ENCODE measurements around the gene CHPT1.
"Not testable (repeated sequence)": the region's sequence is repeated elsewhere in the genome, so short reads cannot be mapped to it uniquely, and the experiment has no call there.

The CHPT1 gene

DNA sequence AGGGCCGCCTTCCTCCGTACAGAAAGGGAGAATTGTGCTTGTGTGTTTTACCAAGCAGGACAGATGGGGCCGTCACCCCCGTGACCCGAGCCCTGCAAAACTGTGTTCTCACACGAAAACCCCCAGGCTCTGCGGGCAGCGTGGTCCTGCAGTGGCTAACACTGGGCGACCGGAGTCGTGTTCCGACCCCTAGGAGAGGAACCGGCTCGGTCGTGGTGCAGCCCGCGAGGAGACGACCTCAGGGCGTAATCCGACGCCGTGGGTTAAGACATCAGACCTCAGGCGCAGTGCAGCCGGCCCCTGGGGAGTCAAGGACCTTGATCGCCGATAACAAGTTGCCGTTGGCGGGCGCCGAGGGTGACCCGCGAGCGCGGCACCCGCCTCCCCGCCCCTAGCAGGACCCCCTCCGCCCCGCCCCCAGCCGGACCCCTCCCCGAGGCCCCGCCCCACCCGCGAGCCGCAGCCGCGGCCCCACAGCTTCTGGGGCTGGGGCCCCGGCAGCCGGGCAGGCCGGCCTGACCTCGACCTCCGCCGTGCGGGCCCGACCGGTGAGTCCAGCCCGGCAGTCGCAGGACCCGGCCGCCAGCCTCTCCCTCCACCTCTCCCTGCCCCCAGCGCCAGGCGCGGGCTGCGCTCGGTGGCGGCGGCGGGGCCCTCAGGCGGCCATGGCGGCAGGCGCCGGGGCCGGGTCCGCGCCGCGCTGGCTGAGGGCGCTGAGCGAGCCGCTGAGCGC lies at the start of gene CHPT1:
CHPT1 (plus strand) TSS at position 444 of the 733 bp plus-strand sequence; CDS start at position 666, 222 bp downstream.
- DNase-seq = peak; percentile 79

DNA sequence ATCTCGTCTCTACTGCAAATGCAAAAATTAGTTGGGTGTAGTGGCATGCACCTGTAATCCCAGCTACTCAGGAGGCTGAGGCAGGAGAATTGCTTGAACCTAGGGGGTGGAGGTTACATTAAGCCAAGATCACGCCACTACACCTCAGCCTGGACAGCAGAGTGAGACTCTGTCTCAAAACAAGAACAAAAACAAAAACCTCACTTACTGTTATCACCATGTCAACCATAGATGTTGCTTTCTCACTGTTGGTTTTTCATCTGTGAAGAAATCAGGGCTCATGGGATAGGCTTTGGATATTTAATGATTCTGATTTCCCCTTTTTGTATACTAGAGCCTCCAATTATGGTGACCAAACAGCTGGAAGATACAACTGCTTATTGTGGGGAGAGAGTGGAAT lies 49.7 kb upstream of the CHPT1 start:
- DNase-seq = no peak

DNA sequence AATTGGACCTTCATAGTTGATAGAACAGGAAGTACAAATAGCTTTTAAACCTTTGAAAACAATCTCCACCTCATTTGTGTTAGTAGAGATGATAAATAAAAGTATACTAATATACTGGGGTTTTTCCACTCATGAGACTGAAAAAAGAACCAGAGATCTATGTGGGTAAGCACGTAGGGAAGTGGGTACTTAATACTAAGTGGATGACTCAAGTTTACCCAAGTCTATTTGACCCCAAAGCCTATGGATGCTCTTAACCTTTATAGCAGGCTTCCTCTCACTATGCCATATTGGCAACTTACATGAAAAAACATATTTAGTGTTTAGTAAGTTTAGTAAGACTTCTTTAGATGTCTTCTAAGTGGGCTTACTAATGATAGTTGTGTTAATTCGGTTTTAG lies 49.2 kb upstream of the CHPT1 start:
- DNase-seq = no peak

DNA sequence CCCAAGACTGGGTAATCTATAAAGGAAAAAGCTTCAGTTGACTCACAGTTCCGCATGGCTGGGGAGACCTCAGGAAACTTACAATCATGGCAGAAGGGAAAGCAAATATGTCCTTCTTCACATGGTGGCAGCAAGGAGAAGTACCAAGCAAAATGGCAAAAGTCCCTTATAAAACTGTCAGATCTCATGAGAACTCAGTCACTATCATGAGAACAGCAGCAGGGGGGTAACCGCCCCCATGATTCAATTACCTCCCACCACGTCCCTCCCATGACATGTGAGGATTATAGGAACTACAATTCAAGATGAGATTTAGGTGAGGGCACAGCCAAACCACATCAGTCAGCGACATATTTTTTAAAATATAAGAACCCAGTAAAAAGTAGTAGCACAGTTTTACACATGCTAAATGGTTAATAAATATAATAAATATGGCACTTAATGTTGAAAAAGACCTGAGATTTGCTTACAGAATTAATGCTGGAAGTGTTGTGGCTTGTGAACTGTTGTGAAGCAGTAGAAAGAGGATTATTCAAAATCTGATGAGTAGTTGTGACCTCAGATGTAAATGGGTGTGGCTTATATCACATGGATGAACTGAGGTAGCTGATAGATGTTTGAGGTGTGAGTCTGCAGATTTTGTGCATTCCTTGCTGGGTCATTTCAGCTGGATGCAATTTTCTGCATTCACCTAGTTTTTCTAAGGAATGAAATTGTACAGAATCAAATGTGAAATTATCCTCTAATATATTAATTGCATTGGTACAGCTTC lies 46.9 kb upstream of the CHPT1 start:
- DNase-seq = no peak

DNA sequence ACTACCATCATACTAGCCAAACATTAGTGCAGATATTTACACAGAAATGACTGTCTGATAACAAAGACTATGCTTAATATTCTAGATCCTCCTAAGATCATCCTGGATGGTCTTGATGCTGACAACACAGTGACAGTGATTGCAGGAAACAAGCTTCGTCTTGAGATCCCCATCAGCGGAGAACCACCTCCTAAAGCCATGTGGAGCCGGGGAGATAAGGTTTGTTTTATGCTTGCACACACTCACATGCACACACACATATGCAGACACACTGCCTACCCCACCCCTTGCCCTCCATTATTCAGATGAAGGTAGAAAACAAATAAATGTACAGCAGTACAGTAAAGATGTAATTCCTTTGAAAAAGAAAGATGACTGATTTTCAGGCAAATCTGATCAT lies 44.4 kb upstream of the CHPT1 start:
- no peak for DNase-seq

DNA sequence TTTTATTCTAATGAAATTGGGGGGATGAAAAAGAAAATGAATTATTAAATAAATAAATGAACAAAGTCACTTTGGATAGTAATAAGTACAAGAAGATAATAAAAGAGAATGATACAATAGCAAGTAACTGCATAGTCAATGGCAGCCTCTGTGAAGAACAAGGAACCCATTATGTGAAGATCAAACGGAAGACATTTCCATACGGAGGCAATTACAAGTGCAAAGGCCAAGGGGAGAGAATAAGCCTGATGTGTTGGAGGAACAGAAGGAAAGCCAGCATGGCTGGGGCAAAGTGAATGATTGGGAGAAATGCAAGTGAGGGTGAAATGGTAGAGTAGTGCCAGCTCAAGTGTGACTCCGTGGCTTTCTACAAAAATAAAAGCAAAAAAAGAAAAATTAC lies 43.9 kb upstream of the CHPT1 start:
- no peak for DNase-seq

DNA sequence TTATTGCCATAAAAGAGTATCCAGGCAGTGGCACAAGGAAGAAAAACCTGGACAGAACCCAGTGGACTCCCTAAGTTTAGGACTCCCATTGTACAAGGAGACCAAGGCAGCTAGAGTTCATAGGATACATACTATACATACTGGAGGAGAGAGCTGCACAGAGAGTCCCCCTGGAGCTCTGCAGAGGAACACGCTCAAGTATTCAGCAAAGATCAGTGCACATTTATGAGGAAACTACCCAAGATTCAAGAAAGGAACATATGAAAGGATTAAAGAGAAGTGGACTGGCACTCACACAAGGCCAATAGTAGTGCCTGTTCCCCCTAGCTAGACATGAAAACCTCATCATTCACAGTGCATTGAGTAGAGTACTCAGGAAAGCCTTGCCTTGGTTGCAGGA lies 43.0 kb upstream of the CHPT1 start:
- no peak for DNase-seq

DNA sequence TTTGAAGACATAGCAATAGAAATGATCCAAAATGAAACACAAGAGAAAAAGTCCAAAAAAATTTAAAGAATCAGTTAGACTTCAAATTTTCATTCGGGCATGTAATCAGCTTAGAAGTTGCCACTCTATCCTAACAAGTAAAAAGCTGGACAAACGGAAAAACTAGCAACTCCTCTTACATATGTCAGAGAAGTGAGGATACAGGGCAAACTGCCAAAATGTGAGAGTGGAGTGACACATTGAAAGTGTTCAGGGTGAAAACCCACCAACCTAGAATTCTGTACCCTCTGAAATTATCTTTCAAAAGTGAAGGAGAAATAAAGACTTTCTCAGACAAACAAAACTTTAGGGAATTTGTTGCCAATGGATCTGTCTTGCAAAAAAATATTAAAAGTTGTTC lies 42.0 kb upstream of the CHPT1 start:
- DNase-seq = no peak

DNA sequence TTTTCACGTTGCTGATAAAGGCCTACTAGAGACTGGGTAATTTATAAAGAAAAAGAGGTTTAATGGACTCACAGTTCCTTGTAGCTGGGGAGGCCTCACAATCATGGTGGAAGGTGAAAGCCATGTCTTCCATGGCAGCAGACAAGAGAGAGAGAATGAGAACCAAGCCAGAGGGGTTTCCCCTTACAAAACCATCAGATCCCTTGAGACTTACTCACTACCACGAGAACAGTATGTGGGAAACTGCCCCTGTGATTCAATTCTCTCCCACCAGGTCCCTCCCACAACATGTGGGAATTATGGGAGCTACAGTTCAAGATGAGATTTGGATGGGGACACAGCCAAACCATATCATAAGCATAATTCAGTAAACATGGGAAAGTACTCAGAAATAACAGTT lies 36.8 kb upstream of the CHPT1 start:
- DNase-seq = not testable (repeated sequence)

DNA sequence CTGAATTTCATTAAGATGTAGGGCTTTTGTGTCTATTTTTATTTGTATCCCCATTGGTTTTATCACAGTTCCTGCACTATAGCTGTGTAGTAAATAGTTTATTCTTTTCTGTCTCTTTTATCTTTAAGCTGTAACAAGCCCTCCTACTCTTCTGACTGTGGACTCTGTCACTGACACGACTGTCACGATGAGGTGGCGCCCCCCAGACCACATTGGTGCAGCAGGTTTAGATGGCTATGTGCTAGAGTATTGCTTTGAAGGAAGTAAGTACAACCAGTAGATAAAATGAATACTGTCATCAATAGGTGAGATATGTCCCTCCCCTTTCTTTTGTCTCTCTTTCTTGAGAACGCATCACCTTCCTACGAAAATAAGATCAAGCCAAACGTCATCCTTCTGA lies 34.1 kb upstream of the CHPT1 start:
- DNase-seq = no peak

DNA sequence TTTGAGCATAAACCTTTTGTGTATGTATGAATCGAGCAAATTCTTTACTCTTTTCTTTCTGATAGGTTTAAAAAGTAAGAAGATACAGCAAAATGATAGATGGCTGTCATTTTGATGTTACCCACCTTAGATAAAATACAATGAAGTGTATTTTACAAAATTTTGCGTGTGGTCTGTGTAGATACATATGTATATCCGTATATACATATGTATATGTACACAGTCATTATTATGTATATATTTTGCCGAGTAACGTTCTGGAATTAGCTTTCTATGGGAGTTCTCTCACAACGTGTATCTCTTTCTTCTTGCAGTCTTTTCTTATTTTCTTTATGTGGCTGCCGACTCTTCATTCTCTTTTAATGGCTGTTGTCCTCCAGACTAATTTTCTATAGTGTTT lies 32.4 kb upstream of the CHPT1 start:
- no peak for DNase-seq

DNA sequence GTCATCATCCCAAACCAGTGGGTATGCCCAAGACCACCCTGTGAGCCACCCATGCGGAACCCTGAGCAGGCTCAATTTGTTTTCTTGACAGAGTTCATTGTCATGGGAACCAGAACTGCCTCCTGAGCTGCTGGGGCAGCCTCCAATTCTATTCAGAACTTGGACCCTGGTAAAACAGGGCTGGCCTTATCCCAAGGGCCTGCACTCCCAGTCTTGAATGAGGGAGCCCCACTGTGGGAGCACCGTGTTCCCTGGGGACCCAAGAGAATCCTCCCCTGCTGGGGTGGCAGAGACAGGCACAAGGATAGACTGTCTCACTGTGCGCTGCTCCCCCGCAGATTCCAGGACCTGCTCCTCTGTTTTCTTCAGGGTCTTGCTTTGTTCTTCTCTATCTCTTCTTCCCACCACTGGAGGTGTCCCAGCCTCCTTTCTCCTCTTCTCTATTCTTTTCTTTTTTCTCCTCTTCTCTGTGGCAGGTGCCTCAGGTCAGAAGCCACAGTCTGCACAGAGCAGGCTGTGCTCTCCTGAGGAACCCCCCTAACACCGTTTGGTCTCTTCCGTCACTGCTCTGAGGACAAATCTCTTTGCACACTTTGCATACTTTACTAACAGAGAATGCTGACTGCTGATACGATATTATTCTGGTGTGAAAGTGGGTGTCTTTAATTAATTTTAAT lies 31.2 kb upstream of the CHPT1 start:
- no peak for DNase-seq

DNA sequence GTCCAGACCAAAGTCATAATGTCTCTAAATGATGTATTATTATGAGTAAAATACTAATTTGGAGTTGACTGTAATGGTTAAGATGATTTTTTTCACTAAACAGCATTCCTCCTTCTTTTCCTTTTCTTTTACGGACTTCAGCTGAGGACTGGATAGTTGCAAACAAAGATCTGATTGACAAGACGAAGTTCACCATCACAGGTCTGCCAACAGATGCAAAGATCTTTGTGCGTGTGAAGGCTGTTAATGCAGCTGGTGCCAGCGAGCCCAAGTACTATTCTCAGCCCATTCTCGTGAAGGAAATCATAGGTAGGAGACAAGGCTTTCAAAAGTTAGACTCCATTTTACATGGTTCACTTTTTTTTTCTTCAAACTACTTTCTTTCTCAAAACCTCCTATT lies 29.8 kb upstream of the CHPT1 start:
- DNase-seq = no peak

DNA sequence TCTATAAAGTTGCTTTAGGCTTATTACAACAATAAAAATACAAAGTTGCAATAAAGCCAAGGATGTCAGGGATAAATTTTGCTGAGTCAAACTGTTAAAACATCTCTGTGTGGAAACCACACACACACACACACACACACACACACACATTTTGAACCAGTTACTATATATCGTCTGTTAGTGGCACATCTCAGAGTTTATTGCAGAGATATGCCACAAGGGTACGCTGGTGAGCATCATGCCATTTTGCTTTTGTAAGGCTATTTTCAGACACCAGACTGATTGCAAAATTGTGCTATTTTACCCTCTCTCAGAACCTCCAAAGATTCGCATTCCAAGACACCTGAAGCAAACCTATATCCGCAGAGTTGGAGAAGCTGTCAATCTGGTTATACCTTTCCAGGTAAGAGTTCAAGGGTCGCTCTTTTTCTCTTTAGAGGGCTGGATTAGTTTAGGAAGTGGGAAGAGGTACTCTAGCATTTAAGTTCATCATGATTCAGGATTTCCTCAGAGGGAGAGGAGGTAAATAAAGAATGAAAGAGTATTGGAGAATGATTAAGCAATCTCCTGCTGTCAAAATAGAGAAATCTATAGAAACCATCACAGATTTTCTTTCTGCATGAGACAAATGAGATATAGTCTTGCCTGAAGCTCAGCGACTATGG lies 27.3 kb upstream of the CHPT1 start:
- no peak for DNase-seq

DNA sequence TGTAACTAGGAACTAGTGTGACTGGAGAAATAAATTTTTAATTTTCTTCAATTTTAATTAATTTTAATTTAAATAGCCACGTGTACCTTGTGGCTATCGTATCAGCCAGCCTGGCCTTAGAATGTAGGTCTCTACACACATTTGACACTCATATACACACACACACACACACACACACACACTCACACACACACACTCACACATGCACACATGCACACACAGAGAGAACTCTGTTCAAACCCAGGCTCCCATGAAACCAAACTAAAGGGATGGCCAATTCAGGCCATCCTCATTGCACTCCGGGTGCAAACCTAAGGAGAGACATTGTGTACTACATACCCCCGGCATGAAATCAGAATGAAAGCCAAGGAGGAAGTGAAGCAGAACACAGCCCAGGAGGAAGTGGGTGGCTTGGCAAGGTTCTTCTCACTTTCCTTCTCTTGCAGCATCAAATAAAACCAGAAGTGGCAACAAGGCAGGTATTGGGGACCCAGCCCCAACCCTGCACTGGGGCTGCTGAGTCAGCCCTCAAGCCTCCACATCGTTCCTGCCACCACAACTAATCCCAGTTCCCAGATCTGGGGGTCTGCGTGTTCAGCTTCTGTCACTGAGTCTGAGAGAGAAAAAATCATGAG lies 26.2 kb upstream of the CHPT1 start:
- DNase-seq = no peak

DNA sequence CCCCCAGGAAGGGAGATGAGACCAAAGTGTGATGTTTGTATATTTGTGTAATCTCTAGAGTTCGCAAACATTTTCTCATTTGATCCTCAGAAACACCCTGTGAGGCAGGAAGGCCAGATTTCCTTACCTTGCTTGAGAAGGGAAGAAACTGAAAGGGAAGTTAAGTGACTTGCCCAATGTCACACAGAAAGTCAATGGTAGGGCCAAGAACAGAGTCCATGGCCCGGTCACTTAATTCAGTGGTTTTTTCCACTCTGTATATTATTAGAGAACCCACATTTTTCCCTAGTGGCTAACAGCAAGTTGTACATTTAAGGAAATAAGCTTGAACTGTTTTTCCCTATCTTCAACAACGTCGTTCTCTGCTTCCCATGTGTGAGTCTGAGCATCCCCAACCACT lies 25.6 kb upstream of the CHPT1 start:
- no peak for DNase-seq

DNA sequence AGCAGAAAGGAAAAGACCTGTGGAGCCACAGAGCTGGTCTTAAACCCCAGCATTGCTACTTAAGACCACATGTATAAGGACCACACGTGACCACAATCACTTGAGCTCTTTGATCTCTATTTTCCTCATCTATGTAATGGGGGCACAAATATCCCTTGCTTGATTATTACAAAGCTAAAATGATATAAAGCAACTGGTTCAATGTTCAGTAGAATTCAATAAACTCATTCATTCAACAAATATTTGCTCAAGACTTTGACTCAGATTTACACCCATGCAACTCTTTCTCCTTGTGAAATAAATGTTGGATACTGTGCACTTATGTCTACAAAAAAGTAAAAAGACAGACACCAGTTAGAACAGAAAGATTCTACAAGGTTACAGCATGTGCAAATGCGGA lies 21.9 kb upstream of the CHPT1 start:
- no peak for DNase-seq

DNA sequence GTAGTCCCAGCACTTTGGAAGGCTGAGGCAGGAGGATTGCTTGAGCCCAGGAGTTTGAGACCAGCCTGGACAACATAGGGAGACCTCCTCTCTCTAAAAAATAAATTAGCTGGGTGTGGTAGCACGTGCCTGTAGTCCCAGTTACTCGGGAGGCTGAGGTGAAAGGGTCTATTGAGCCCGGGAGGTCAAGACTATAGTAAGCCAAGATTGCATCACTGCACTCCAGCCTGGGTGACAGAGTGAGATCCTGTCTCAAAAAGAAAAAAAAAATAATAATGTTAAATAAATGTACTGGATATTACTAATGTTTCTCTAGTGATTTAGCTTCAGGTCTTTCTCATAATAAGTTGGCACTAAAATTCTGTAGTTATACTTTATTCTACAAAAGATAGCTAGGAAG lies 20.9 kb upstream of the CHPT1 start:
- not testable (repeated sequence) for DNase-seq

DNA sequence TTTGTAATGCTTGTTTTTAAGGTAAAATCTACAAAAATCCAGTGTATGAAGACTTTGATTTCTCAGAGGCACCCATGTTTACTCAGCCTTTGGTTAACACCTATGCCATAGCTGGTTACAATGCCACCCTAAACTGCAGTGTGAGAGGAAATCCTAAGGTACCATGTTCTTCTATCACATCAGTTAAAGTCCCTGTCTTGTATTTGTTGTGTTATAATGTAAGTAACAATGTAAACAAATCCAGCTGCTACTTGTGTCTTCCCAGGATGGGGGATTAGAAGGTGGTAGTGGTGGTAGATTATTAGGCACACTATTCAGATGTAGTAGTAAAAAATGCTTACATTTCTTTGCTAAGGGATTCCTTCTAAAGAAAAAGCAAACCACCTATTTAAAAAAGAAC lies 19.4 kb upstream of the CHPT1 start:
- no peak for DNase-seq

DNA sequence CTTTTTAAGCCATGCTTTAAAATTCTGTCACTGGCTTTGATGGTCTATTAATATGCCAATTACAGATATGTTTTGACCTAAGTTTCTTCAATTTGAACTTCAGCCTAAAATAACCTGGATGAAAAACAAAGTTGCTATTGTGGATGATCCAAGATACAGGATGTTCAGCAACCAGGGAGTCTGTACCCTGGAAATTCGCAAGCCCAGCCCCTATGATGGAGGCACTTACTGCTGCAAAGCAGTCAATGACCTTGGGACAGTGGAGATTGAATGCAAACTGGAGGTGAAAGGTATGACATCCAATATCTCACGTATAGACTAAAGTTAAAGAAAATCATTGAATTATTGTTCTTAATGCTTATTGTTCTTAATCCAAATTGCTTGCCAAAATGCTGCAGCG lies 17.2 kb upstream of the CHPT1 start:
- no peak for DNase-seq

DNA sequence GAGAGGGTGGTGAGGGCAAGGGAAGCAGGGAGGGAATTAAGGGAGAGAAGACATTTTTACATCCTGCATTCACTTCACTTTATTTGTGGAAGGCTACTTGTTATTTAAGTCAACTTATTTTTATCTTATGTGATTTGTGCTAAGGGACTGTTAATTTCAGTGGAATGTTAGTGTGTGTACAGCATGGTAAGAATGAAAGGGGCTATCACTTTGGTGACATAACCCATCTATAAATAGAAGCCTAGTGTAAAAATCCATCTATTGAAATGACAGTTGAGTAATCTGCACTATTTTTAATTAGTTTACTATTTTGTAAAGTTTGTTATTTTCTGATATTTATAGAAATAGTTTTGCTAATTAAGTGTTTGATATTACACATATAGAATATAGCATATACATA lies 16.8 kb upstream of the CHPT1 start:
- no peak for DNase-seq

DNA sequence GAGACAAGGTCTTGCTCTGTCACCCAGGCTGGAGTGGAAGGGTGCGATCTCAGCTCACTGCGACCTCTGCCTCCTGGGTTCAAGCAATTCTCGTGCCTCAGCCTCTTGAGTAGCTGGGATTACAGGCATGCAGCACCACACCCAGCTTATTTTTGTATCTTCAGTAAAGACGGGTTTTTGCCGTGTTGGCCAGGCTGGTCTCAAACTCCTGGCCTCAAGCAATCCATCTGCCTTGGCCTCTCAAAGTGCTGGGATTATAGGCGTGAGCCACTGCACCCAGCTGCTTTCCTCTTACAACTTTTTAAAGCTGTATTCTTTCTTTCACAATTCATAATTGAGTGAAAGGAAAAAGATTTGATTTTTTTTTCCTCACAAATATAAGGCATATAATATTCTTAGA lies 15.8 kb upstream of the CHPT1 start:
- DNase-seq = not testable (repeated sequence)

DNA sequence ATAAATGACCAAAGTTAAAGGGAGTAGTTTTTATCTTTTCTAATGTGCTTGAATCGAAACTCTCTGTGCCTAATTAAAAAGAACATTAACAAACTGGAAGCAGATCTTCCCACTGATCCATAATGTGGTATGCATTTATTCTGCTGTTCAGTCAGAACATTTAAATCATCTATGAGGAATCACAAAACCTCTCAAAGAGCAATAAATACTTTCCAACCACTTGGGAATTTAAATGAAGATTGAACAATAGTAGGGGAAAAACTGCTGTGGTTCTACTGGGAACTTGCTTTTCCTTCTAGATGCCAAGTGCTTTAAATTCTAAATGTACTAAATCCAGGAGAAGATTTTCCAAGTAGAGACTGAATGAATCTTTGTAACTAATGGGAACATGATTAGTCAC lies 12.3 kb upstream of the CHPT1 start:
- no peak for DNase-seq

All from NCI-H146 (cell line).